GM20000 (cell line): ENCODE data around the gene PPY.
"Not testable (repeated sequence)": the region's sequence is repeated elsewhere in the genome, so short reads cannot be mapped to it uniquely, and the experiment has no call there.

Source experiments
- DNase-seq: peaks from one replicate; pipeline ENCODE4 v3.0.0; 2012; ENCODE audit warnings: low spot score
- TF ChIP-seq, protein P1 (sequence below): IDR thresholded peaks from 2 replicates; pipeline ENCODE4 v1.5.1; 2012; ENCODE audit warnings: mild to moderate bottlenecking, control low read depth; ENCODE audit errors: extremely low read depth, missing control alignments

Gene PPY

DNA sequence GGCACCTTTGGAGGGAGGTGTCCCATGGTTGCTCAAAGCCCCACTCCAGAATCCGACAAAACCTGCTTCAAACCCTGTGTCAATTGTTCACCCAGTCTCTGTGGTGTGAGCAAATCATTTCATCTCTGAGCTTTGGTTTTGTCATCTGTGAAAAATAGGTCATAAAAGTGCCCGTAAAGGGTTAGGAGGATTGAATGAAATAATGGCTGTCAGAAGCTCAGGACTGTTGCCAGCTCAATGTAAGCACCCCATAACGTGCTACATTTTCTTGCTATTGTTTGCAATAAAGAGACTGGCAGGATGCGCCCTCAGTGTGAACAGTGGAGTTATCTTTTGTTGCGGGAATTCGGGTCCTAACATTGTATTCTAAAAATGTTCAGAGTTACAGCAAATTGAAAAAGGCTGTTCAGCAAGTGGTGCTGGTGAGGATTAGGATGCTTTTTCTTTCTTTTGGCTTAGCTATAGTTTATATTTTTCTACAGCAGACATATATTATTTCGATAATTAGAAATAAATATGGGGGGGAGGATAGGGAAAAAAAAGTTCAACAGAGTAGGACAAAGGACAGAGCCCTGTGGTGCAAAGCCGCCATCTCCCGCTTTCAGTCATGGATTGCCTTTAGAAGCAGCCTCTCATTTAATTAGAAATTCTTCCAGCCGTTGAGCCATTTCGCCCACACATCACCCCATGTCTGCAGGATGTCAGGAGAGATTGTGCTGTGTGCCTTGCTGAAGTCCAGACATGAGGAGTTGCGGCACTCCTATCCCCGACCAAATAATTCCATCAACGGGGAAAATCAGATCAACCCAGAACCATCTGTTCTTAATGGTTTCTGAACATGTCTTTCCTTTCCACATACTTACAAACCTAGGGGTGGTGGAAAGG, 32.3 kb upstream of the PPY start:
- DNase-seq, result no peak
- TF ChIP-seq, protein P1, sequence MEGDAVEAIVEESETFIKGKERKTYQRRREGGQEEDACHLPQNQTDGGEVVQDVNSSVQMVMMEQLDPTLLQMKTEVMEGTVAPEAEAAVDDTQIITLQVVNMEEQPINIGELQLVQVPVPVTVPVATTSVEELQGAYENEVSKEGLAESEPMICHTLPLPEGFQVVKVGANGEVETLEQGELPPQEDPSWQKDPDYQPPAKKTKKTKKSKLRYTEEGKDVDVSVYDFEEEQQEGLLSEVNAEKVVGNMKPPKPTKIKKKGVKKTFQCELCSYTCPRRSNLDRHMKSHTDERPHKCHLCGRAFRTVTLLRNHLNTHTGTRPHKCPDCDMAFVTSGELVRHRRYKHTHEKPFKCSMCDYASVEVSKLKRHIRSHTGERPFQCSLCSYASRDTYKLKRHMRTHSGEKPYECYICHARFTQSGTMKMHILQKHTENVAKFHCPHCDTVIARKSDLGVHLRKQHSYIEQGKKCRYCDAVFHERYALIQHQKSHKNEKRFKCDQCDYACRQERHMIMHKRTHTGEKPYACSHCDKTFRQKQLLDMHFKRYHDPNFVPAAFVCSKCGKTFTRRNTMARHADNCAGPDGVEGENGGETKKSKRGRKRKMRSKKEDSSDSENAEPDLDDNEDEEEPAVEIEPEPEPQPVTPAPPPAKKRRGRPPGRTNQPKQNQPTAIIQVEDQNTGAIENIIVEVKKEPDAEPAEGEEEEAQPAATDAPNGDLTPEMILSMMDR, result no peak

DNA sequence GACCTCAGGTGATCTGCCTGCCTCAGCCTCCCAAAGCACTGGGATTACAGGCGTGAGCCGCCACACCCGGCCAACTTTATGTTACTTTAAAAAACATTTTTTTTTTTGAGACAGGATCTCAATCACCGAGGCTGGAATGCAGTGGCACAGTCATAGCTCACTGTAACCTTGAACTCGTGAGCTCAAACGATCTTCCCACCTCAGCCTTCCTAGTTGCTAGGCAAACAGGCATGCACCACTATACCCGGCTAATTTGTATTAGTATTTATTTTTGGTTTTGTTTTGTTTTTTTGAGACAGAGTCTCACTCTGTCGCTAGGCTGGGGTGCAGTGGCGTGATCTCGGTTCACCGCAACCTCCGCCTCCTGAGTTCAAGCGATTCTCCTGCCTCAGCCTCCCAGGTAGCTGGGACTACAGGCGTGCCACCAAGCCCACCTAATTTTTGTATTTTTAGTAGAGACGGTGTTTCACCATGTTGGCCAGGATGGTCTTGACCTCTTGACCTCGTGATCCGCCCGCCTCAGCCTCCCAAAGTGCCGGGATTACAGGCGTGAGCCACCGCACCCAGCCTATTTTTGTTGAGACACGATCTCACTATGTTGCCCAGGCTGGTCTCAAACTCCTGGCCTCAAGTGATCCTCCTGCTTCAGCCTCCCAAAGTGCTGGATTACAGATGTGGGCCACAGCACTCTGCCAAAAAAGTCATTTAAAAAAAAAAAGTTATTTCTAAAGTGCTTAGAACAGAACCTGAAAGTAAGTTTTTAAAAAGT, 30.4 kb upstream of the PPY start:
- DNase-seq, result not testable (repeated sequence)

DNA sequence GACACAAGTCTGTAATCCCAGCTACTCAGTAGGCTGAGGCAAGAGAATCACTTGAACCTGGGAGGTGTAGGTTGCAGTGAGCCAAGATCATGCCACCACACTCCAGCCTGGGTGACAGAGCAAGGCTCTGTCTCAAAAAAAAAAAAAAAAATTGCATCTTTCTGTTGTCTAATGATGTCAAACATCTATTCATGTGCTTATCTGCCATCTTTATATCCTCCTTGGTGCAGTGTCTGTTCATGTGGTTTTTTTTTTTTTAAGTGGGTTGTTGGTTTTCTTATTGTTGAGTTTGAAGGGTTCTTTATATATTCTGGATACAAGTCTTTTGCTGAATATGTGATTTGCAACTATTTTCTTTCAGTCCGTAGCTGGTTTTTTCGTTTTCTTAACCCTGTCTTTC, 29.2 kb upstream of the PPY start:
- DNase-seq, result not testable (repeated sequence)

DNA sequence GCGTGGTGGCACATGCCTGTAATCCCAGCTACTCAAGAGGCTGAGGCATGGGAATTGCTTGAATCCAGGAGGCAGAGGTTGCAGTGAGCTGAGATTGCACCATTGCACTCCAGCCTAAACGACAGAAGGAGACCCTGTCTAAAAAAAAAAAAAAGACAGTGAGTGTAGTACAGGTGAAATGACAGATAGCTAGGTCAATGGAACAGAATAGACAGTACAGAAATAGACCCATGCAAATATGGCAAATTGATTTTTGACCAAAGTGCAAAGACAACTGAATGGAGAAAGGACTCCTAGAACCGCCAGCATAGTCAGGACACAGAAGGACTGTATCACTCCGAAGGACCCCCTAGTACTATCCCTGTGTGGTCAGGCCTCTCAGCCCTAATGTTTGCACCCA, 28.1 kb upstream of the PPY start:
- no peak for DNase-seq
- TF ChIP-seq, protein P1, result no peak

DNA sequence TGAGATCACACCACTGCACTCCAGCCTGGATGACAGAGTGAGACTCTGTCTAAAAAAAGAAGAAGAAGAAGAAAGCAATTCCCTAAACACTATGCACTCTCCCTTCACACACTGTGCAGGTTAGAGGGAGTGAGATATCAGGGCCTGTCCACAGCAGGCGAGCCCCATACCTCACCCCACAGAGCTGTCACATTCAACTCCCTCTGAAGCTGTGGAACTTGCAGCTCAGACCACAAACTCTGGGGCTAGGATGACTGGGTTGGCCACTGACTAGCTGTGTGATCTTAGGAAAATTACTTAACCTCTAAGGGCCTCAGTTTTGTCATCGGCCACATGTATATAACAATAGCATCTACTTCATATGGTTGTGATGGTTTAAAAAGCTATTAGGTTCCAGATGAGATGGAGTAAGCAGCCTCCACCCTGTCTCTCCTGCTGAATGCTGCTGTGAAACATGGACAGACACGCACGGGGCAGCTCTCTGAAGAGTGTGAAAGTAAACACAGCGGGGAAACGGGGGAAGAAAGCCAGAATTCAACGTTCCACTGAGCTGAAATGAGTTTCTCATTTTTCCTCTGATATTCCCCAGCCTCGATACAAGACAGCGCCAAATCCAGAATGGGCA, 25.1 kb upstream of the PPY start:
- TF ChIP-seq, protein P1, result no peak

DNA sequence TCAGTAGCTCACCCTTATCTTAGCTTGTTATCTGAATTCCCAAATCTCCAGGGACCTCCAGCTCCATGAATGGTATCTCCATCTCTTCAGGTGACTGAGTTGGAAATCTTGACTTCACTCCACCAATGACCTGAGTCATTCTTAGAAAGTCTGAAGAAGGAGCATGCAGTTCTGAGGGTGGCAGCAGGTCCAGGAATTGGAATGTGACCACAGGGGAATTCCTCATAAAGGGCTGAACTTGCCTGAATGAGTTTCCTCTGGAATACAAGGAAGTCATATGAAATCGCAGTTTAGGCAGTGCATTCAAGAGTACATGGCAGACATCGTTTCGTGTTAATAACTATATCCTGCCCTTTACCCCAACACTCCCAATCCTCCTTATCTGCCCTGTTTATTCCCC, 24.0 kb upstream of the PPY start:
- TF ChIP-seq, protein P1, result no peak
- no peak for DNase-seq

More for the DNA sequence above, 25.1 kb upstream of the PPY start:
- no peak for DNase-seq

DNA sequence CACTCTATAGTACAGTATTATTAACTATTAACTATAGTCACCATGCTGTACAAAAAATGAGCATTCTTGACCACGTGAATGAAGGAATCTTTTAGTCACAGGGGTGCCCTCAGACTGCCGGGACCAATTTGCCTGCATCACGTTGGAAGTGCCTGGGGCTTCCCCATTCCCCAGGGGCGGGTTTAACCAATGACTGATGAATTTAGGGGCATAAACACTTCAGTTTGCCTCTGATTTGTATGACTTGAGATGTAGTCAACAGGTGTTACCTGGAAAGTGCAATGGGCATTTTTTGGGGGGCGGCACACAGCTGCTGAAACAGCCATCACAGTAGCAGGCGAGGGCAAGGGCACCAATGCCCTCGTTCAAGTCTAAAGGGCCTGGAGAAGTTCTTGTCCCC, 20.2 kb upstream of the PPY start:
- DNase-seq, result no peak

More for the DNA sequence above, 20.2 kb upstream of the PPY start:
- TF ChIP-seq, protein P1, result no peak
